Loucy (cell line): ENCODE results near the gene FAM24B.

Experiments used
- CTCF ChIP-seq: fragments of 200-600 bp; sonication (generic); conservative IDR thresholded peaks from 2 replicates; pipeline ENCODE4 v1.5.1; 2014; ENCODE audit warnings: mild to moderate bottlenecking, antibody characterized with exemption, low read length
- EZH2phosphoT487 ChIP-seq: fragments of 200-600 bp; IDR thresholded peaks from 2 replicates; pipeline ENCODE4 v1.6.1; 2018; ENCODE audit warnings: antibody characterized with exemption, mild to moderate bottlenecking, moderate library complexity, borderline replicate concordance

GRCh38 chr10:122829454-122829853 is 49.9 kb downstream of the FAM24B start:
- TF ChIP-seq CTCF, result no peak
- TF ChIP-seq EZH2phosphoT487, result no peak
